HG03457 (cell line): ENCODE measurements around the gene GRIN1.

Experiments
- ATAC-seq: cut with Tn5 transposase; IDR thresholded peaks from one replicate; pipeline ENCODE4 v1.9.1; 2021; ENCODE audit warnings: moderate number of reproducible peaks; ENCODE audit not compliant: unreplicated experiment

The GRIN1 gene

GRCh38 chr9:137189297-137190295 lies 50.6 kb downstream of the GRIN1 start:
- ATAC-seq: no peak

- ATAC-seq: no peak
These were observed 51.4 kb downstream of the GRIN1 start for GRCh38 chr9:137190315-137190856.

GRCh38 chr9:137191245-137191644 lies 52.3 kb downstream of the GRIN1 start:
- ATAC-seq: no peak

GRCh38 chr9:137191691-137192447 lies 52.9 kb downstream of the GRIN1 start:
- ATAC-seq: no peak

GRCh38 chr9:137192448-137192780 lies 53.5 kb downstream of the GRIN1 start:
- no peak for ATAC-seq

- no peak for ATAC-seq
These were observed 53.9 kb downstream of the GRIN1 start for GRCh38 chr9:137192859-137193258.

GRCh38 chr9:137193771-137194170 lies 54.8 kb downstream of the GRIN1 start:
- no peak for ATAC-seq

GRCh38 chr9:137194388-137194787 lies 55.4 kb downstream of the GRIN1 start:
- no peak for ATAC-seq

GRCh38 chr9:137194909-137195308 lies 56.0 kb downstream of the GRIN1 start:
- ATAC-seq: no peak

GRCh38 chr9:137195525-137196220 lies 56.7 kb downstream of the GRIN1 start:
- ATAC-seq: no peak

- ATAC-seq: no peak
These were observed 59.3 kb downstream of the GRIN1 start for GRCh38 chr9:137198051-137198901.

- no peak for ATAC-seq
These were observed 59.9 kb downstream of the GRIN1 start for GRCh38 chr9:137198902-137199283.

GRCh38 chr9:137199411-137200121 lies 60.6 kb downstream of the GRIN1 start:
- ATAC-seq: no peak

- ATAC-seq: peak; percentile 67
These were observed 61.6 kb downstream of the GRIN1 start, which contains the start of gene TPRN for GRCh38 chr9:137200311-137201204. Gene TPRN, minus strand, starts transcription at chr9:137200741. Its CDS starts 30 bp downstream, at chr9:137200711.

GRCh38 chr9:137201205-137201868 lies 62.4 kb downstream of the GRIN1 start:
- no peak for ATAC-seq

GRCh38 chr9:137202966-137203365 lies 64.0 kb downstream of the GRIN1 start:
- ATAC-seq: no peak

- ATAC-seq: no peak
These were observed 65.8 kb downstream of the GRIN1 start for GRCh38 chr9:137204731-137205125.
